Adrenal gland (tissue), 12 donors: Measurements from ENCODE around the gene PRKCE. TPM values are rescaled to one million over a fixed set of nuclear protein-coding genes. Genes with fewer than 3 reads are reported as not detected.

Experiments used
- DNase-seq, 7 donors: peaks; one replicate each; pipeline ENCODE4 v3.0.0-alpha.2; 2019 to 2020
- H3K27ac ChIP-seq, 5 donors: fragments of 200-600 bp; sonication (generic) in 4 of 5; 1 replicate in 3 of 5; 2 replicates in 2 of 5; pipeline versions ENCODE4 v1.5.1 to v1.8.0; 2016 to 2020; ENCODE audit warnings: mild to moderate bottlenecking in 1 of 5
- H3K27me3 ChIP-seq: fragments of 200-600 bp; 2 replicates; pipeline ENCODE4 v1.8.0; 2021
- H3K36me3 ChIP-seq, 2 donors: fragments of 200-600 bp; replicated peaks in 1 of 2; 1 replicate in 1 of 2; 2 replicates in 1 of 2; pipeline versions ENCODE4 v1.5.1 to v1.8.0; 2018 to 2022
- H3K4me1 ChIP-seq, 2 donors: fragments of 200-600 bp; replicated peaks in 1 of 2; 1 replicate in 1 of 2; 2 replicates in 1 of 2; pipeline versions ENCODE4 v1.5.1 to v1.8.0; 2018 to 2021
- H3K4me3 ChIP-seq, 4 donors: fragments of 200-600 bp; sonication (generic) in 3 of 4; one replicate each; pipeline ENCODE4 v1.5.1; 2016 to 2018
- H3K9me3 ChIP-seq, 3 donors: fragments of 200-600 bp; sonication (generic) in 1 of 3; replicated peaks in 1 of 3; 1 replicate in 2 of 3; 2 replicates in 1 of 3; pipeline versions ENCODE4 v1.5.1 to v1.8.0; 2016 to 2021
- POLR2A ChIP-seq, 2 donors: fragments of 450-650 bp; IDR thresholded peaks; one replicate each; pipeline ENCODE4 v1.6.1; 2017; ENCODE audit warnings: antibody characterized with exemption in 2 of 2, mild to moderate bottlenecking in 2 of 2, moderate library complexity in 1 of 2
- WGBS, 4 donors: extraction: QIAGEN DNeasy Blood & Tissue Kit in 2 of 4; methylation state at CpG; one replicate each; pipeline versions ENCODE4 v1.1.5 to v1.1.7; 2013 to 2017; 5-methylcytosine and 5-hydroxymethylcytosine counted together
- intact Hi-C, 2 donors: fragments of 100-400 bp; cut with DNase I; formaldehyde crosslinking; loops; one replicate each; pipeline versions ENCODE4 v1.14.1 to v1.15.0; 2022 to 2023
- polyA plus RNA-seq, 3 donors: library from polyadenylated mRNA; stranded (reverse); fragments of 200-250 nt in 2 of 3; fragments of 350-450 nt in 1 of 3; fragmentation: Illumina TruSeq in 1 of 3; extraction: RNeasy Lipid Tissue Mini Kit (QIAGEN cat#74804) in 1 of 3; gene quantifications; one replicate each; pipeline ENCODE4 v1.2.3, GENCODE V29; 2013 to 2014
- total RNA-seq, 9 donors: library from RNA; depleted of rRNA in 4 of 9; stranded (reverse); fragments of >200 nt in 4 of 9; fragments of 120-200 nt in 1 of 9; fragmentation: NEBNext Ultra II Directional in 1 of 9; extraction: Animal tissue kit (Norgen Biotek cat#: 25700) in 1 of 9; gene quantifications; one replicate each; pipeline versions ENCODE4 v1.1.0 to v1.2.4, GENCODE V29; 2013 to 2023
- TF ChIP-seq, protein P1 (sequence below), 6 experiments: fragments of 450-650 bp in 4 of 6; fragments of 200-600 bp in 2 of 6; sonication (generic) in 1 of 6; IDR thresholded peaks; 1 replicate in 5 of 6; 2 replicates in 1 of 6; pipeline versions ENCODE4 v1.5.1 to v1.8.0; 2016 to 2021; ENCODE audit warnings: antibody characterized with exemption in 6 of 6, mild to moderate bottlenecking in 2 of 6, moderate library complexity in 1 of 6
- donor health status: healthy with polysubstance abuse.
- donor health status: Bipolar disorder and iron deficiency.
- donor health status: DM: yes; HTN: yes; CAD: no.
- donor health status: DM: no; HTN: no; CAD: no.
- donor health status: DM: no; HTN: no; CAD: no.
- donor health status: DM: yes; HTN: yes; CAD: no.

PRKCE gene
- total and polyA plus RNA-seq, 12 donors = 1.9 to 19.2 (median 8.0) TPM

DNA sequence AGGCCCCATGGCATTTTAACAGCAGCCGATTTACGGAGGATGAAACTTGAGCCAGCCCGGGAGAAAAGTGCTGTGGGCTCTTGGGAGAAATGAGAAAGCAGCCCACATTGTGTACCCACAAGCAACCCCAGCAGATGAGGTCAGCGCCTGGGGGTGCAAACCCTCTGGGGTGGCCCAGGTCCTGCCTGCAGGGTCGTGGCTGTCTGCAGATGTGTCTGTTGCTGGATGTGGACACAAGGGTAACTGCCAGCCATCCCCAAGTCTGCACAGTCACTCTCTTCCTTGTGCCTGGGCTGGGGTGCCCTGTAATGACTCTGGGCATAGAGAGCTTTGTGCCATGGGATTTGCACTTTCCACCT, 170.8 kb downstream of the PRKCE start:
- no peaks in the 10 kb centered on the region for H3K9me3 ChIP-seq
- WGBS, 4 donors = 78 to 81% (median 81%) methylated on average over 4 to 5 of the region's 5 CpGs
- DNase-seq = no peak
- peak overlapping the region in 1 of 5 donors; percentile 20 for H3K27ac ChIP-seq
- H3K36me3 ChIP-seq = no peaks in the 10 kb centered on the region
- intact Hi-C loops = no loop called here
- peaks cover 5 to 13% of the 10 kb centered on the region in 2 donors for H3K4me1 ChIP-seq
- H3K27me3 ChIP-seq = no peaks in the 10 kb centered on the region
- no peak overlapping the region for H3K4me3 ChIP-seq
- TF ChIP-seq, protein P1, sequence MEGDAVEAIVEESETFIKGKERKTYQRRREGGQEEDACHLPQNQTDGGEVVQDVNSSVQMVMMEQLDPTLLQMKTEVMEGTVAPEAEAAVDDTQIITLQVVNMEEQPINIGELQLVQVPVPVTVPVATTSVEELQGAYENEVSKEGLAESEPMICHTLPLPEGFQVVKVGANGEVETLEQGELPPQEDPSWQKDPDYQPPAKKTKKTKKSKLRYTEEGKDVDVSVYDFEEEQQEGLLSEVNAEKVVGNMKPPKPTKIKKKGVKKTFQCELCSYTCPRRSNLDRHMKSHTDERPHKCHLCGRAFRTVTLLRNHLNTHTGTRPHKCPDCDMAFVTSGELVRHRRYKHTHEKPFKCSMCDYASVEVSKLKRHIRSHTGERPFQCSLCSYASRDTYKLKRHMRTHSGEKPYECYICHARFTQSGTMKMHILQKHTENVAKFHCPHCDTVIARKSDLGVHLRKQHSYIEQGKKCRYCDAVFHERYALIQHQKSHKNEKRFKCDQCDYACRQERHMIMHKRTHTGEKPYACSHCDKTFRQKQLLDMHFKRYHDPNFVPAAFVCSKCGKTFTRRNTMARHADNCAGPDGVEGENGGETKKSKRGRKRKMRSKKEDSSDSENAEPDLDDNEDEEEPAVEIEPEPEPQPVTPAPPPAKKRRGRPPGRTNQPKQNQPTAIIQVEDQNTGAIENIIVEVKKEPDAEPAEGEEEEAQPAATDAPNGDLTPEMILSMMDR (IDR thresholded peaks at IDR 0.05) = no peak

DNA sequence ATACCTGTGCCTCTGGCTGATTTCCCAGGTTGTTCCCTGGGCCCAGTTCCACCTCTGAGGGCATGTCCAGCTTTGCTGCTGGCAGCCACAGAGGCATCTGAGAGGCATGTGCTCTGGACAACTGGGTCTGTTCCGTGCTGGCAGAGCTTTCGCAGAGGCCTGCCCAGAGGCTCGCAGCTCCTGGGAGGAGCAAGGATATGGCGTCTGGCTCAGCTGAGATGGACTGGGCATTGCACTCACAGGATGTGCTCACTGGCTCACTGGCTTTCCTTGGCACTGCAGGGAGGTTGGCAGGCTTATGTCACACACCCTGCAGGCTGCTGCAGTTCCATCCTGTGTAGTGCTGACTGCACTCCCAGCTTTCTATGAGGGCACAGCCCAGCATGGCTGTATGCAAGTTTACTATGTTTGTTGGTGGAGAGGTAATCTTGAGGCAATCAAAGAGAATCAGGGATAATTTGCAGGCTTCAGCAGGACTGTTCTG, 172.3 kb downstream of the PRKCE start:
- peak; percentile 21 to 87 (median 26) for DNase-seq
- intact Hi-C loops = no loop called here

DNA sequence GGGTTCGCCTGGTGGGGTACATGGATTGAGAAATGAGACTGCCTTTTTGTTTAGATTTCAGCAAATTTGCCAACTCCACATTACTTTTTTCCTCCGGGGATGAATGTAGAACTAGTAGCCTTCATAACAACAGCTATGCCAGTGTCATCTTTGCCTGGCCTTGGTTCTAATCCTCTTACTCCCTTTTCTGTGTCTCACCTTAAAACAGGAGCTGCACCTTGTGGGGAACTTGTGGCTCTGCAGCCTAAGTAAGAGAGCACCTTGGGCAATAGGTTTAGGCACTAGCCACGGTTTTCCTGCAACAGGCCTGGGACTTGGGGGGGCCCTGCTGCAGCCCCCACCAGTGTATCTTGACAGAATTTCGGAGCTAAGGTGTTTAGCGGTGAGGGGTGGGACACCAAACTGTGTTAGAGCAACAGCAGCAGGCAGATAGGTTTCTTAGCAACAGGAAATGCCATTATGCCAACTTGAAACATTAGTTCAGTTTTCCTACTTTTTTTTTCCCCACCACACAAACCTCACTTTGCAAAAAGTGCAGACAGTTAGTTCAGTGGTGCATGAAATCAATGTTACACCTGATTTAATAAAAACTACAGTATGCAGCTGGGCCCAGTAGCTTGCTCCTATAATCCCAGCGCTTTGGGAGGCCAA, 173.7 kb downstream of the PRKCE start:
- Histone ChIP-seq H3K27ac (no peak overlapping the region), H3K27me3 (no peaks in the 10 kb centered on the region), H3K4me1 (peaks cover 5 to 13% of the 10 kb centered on the region in 2 donors), H3K9me3 (no peaks in the 10 kb centered on the region), H3K4me3 (no peak overlapping the region), H3K36me3 (no peaks in the 10 kb centered on the region)
- intact Hi-C loops = no loop called here
- no peak for DNase-seq
- WGBS, 4 donors = 84 to 96% (median 92%) methylated on average over 6 of the region's 6 CpGs
- TF ChIP-seq, protein P1 (IDR thresholded peaks at IDR 0.05) = no peak
- TF ChIP-seq POLR2A (IDR thresholded peaks at IDR 0.05) = no peak

More for the DNA sequence above, 172.3 kb downstream of the PRKCE start:
- H3K9me3 ChIP-seq = no peaks in the 10 kb centered on the region
- no peaks in the 10 kb centered on the region for H3K36me3 ChIP-seq
- TF ChIP-seq POLR2A (IDR thresholded peaks at IDR 0.05) = no peak
- TF ChIP-seq, protein P1 (IDR thresholded peaks at IDR 0.05) = peak in 1 of 6 experiments; percentile 5
- no peaks in the 10 kb centered on the region for H3K27me3 ChIP-seq
- H3K4me3 ChIP-seq = no peak overlapping the region
- WGBS, 4 donors = 51 to 81% (median 57%) methylated on average over 3 to 4 of the region's 4 CpGs; no CpG with 5 or more reads in 1 of the 4 donors
- peak overlapping the region in 1 of 5 donors; percentile 45 for H3K27ac ChIP-seq
- H3K4me1 ChIP-seq = peaks cover 5 to 13% of the 10 kb centered on the region in 2 donors

GRCh38 chr2:45826460-45826859, 175.0 kb downstream of the PRKCE start:
- no peak for TF ChIP-seq POLR2A (IDR thresholded peaks at IDR 0.05)
- TF ChIP-seq, protein P1 (IDR thresholded peaks at IDR 0.05) = no peak
- Histone ChIP-seq H3K4me1 (peaks cover 5 to 11% of the 10 kb centered on the region in 2 donors), H3K27ac (no peak overlapping the region), H3K27me3 (no peaks in the 10 kb centered on the region), H3K4me3 (no peak overlapping the region), H3K36me3 (no peaks in the 10 kb centered on the region), H3K9me3 (no peaks in the 10 kb centered on the region)
- intact Hi-C loops = no loop called here
- no peak for DNase-seq
- 89 to 95% (median 94%) methylated on average over 6 of the region's 6 CpGs for WGBS, 4 donors
